Body of pancreas (tissue), 4 donors: ENCODE results near the gene HPDL.

ENCODE experiments used
- POLR2A ChIP-seq, 3 donors: fragments of 450-650 bp; IDR thresholded peaks; one replicate each; pipeline ENCODE4 v1.6.1; 2016; ENCODE audit warnings: antibody characterized with exemption in 3 of 3, mild to moderate bottlenecking in 2 of 3
- TF ChIP-seq, protein P1 (sequence below), 7 experiments: fragments of 450-650 bp in 4 of 7; fragments of 200-600 bp in 3 of 7; sonication (generic) in 3 of 7; IDR thresholded peaks; one replicate each; pipeline ENCODE4 v1.5.1; 2016 to 2019; ENCODE audit warnings: antibody characterized with exemption in 7 of 7

DNA sequence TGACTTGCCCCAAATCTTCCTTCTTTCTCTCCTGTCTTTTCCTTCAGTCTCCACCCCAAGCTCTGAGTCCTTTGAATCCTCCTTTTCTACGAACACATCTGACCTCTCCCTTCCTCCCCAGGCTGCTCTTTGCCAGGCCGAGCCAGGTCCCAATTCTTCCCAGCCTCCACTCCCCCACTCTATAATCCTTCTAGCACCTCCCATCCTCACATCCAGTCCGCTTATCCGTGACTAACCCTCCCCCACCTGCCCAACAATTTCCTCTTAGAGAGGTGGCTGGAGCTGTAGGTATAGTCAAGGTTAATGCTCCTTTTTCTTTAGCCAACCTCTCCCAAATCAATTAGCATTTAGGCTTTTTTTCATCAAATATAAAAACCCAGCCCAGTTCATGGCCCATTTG is 9.5 kb upstream of the HPDL start:
- TF ChIP-seq, protein P1, sequence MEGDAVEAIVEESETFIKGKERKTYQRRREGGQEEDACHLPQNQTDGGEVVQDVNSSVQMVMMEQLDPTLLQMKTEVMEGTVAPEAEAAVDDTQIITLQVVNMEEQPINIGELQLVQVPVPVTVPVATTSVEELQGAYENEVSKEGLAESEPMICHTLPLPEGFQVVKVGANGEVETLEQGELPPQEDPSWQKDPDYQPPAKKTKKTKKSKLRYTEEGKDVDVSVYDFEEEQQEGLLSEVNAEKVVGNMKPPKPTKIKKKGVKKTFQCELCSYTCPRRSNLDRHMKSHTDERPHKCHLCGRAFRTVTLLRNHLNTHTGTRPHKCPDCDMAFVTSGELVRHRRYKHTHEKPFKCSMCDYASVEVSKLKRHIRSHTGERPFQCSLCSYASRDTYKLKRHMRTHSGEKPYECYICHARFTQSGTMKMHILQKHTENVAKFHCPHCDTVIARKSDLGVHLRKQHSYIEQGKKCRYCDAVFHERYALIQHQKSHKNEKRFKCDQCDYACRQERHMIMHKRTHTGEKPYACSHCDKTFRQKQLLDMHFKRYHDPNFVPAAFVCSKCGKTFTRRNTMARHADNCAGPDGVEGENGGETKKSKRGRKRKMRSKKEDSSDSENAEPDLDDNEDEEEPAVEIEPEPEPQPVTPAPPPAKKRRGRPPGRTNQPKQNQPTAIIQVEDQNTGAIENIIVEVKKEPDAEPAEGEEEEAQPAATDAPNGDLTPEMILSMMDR (IDR thresholded peaks at IDR 0.05): no peak
- no peak for TF ChIP-seq POLR2A (IDR thresholded peaks at IDR 0.05)
